Measurements from ENCODE around the gene ZCCHC7. TPM values are rescaled to one million over a fixed set of nuclear protein-coding genes. Genes with fewer than 3 reads are reported as not detected.
"Not testable (repeated sequence)": the region's sequence is repeated elsewhere in the genome, so short reads cannot be mapped to it uniquely, and the experiment has no call there.

The ZCCHC7 gene
- 10 to 100 TPM; 26.1 to 47.1 (median 40.9) TPM for total RNA-seq
- 10 to 100 TPM; 27.9 to 40.3 TPM for polyA plus RNA-seq
- total RNA-seq: 80.1 reads per million, percentile 80 among the genes with 10 or more reads in this experiment

DNA sequence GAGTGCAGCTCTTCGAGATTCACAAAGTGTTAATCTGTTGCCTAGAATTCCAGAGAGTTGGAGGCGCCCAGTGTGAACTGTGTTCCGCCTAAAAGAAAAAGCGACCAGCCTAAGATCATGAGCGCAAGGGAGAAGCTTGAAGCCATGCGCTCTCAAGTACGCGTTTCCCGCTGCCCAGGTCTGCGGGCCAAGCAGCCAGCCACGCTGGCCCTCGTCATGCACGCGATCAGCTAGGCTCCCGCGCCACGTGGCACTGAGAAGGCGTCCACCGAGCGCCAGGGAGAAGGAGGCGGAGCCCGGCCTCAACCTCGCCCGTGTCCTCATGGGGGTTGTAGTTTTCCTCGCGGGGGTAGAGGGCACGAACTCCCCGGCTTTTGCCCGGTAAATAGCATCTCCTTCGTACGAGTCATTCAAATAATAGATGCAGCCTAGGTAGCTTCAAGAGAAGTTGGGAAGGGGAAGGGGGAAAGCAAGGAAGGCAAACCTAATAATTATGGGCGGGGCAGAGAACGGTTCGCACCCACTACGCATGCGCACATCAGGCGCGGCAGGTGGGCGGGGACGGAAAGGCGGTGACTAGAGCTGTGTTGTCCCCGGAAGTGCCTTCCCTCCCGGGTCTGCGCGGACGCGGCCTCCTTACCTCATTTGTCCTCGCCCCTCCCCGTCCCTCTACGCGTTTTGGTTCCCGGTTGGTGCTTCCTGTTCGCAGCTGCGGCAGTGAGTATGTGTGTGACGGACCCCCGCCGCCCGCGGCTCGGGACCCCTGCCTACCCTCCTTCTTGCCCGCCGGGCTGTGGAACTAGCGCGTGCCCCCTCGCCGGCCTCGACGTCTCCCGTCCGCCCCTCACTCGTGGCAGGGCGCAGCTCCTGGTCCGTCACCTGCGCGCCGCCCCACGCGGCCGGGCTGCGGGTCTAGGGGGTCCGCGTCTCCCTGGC lies at the start of gene ZCCHC7:
Gene ZCCHC7 (plus strand): TSS at position 668 of the 936 bp plus-strand sequence.
- CTCF ChIA-PET: interaction anchor here (0.6 to 1.1 kb wide), 3 partner anchors 18 to 45 kb away, joined by 3 read pairs; no protein-coding TSS in a partner anchor
- peaks cover 0 to 6% (median 0%) of the 10 kb centered on the region in 5 donors for H3K36me3 Mint-ChIP-seq
- POLR2A ChIA-PET: interaction anchor here (0.5 to 5.5 kb wide), 20 partner anchors 10 to 301 kb away, joined by 3 to 68 read pairs (median 4); no protein-coding TSS in a partner anchor
- peak; percentile 95 to 99 (median 98) for DNase-seq
- H3K9me3 ChIP-seq (ENCODE audit: control insufficient read depth in 2 of 3, low read length in 3 of 3): no peaks in the 10 kb centered on the region
- H3K4me1 Mint-ChIP-seq: peaks cover 16 to 42% (median 32%) of the 10 kb centered on the region in 7 donors
- intact Hi-C loops (cut with micrococcal nuclease): loop anchor here (1.0 to 10.0 kb wide), 13 partner anchors 26 to 929 kb away; partner anchors contain the start of genes ZBTB5 (in 2 of the 2), CLTA (in 1 of the 2), GRHPR (in 1 of the 2) and POLR1E (in 1 of the 2)
- H3K4me1 ChIP-seq (ENCODE audit: control insufficient read depth in 2 of 2, insufficient read depth in 2 of 2, low read length in 2 of 2): peaks cover 11 to 25% of the 10 kb centered on the region in 2 donors
- no peaks in the 10 kb centered on the region for H3K27me3 ChIP-seq (ENCODE audit: control insufficient read depth in 2 of 2, insufficient read depth in 2 of 2, low read length in 2 of 2)
- H3K9me3 Mint-ChIP-seq: peaks cover 0 to 8% (median 0%) of the 10 kb centered on the region in 11 donors
- H3K4me3 ChIP-seq (ENCODE audit: low read length): peak within 1 kb of the TSS; percentile 93
- peak; percentile 97 for ATAC-seq
- peak within 1 kb of the TSS; percentile 93 to 100 (median 97) for H3K27ac Mint-ChIP-seq
- H3K27me3 Mint-ChIP-seq: no peaks in the 10 kb centered on the region
- H3K4me3 Mint-ChIP-seq: peak within 1 kb of the TSS; percentile 88 to 99 (median 96)
- H3K27ac ChIP-seq (ENCODE audit: low read depth, low read length): peak within 1 kb of the TSS; percentile 100
- H3K36me3 ChIP-seq (ENCODE audit: control insufficient read depth in 2 of 3, insufficient read depth in 3 of 3, low read length in 3 of 3): peaks cover 0 to 5% (median 0%) of the 10 kb centered on the region in 3 experiments

DNA sequence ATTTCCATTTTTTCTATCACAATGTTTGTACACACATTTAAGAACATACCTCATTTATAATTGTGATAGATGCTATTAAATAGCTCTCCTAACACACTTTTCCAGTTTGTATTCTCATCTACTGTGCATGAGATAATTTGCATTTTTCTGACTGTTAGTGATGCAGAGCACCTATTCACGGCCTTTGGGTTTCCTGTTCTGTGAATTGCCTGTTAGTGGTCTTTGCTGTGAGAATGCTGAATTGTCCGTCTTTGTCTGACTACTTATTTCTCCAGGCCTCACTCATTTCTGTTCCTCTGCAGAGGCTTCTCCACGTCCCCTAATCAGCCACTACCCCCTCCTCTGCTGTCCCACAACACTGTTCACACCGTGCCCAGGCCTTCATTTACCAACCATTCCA lies 45.6 kb upstream of the ZCCHC7 start:
- H3K27ac Mint-ChIP-seq; H3K9me3 Mint-ChIP-seq; H3K36me3 Mint-ChIP-seq; H3K36me3 ChIP-seq (ENCODE audit: control insufficient read depth in 2 of 3, insufficient read depth in 3 of 3, low read length in 3 of 3); H3K4me1 ChIP-seq (ENCODE audit: control insufficient read depth in 2 of 2, insufficient read depth in 2 of 2, low read length in 2 of 2); H3K27ac ChIP-seq (ENCODE audit: low read depth, low read length); H3K4me3 ChIP-seq (ENCODE audit: low read length); ATAC-seq; H3K27me3 ChIP-seq (ENCODE audit: control insufficient read depth in 2 of 2, insufficient read depth in 2 of 2, low read length in 2 of 2); H3K9me3 ChIP-seq (ENCODE audit: control insufficient read depth in 2 of 3, low read length in 3 of 3); DNase-seq; H3K4me3 Mint-ChIP-seq: not testable (repeated sequence)
- intact Hi-C loops (cut with micrococcal nuclease): loop anchor here (5.0 kb wide), 3 partner anchors 37 to 518 kb away; partner anchors contain the start of gene TOMM5 (in 1 of the 2)
- peaks cover 0 to 15% (median 9%) of the 10 kb centered on the region in 7 donors for H3K4me1 Mint-ChIP-seq
- ChIA-PET POLR2A (interaction anchor here (0.6 kb wide), 2 partner anchors 72 to 278 kb away, joined by 3 to 4 read pairs; no protein-coding TSS in a partner anchor), CTCF (interaction anchor here (1.0 kb wide), 1 partner anchor 45 kb away, joined by 3 read pairs; no protein-coding TSS in a partner anchor)
- H3K27me3 Mint-ChIP-seq: peaks cover 0 to 14% (median 3%) of the 10 kb centered on the region in 5 donors

DNA sequence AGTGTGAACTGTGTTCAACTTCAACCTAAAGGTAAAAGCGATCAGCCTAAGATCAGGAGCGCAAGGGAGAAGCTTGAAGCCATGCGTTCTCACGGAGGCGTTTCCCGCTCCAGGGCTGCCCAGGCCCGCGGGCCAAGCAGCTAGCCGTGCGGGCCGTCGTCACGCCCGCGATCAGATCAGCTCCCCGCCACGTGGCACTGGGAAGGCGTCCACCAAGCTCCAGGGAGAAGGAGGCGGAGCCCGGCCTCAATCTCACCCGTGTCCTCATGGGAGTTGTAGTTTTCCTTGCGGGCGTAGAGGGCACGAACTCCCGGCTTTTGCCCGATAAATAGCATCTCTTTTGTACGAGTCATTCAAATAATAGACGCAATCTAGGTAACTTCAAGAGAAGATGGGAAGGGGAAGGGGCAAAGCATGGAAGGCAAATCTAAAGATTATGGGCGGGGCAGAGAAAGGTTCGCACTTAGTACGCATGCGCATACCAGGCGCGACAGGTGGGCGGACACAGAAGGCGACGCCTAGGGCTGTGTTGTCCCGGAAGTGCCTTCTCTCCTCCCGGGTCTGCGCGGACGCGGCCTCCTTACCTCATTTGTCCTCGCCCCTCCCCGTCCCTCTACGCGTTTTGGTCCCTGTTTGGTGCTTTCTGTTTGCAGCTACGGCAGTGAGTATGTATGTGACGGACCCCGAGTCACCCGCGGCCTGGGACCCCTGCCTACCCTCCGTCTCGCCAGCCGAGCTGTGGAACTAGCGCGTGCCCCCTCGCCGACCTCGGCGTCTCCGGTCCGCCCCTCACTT lies 40.8 kb upstream of the ZCCHC7 start:
- H3K9me3 ChIP-seq (ENCODE audit: control insufficient read depth in 2 of 3, low read length in 3 of 3): no peaks in the 10 kb centered on the region
- Mint-ChIP-seq H3K4me3 (peak overlapping the region; percentile 89 to 98 (median 95)), H3K36me3 (peaks cover 0 to 15% (median 5%) of the 10 kb centered on the region in 5 donors), H3K27me3 (peaks cover 0 to 10% (median 3%) of the 10 kb centered on the region in 5 donors), H3K27ac (peak overlapping the region; percentile 76 to 99 (median 97)), H3K4me1 (peaks cover 33 to 56% (median 41%) of the 10 kb centered on the region in 7 donors), H3K9me3 (peaks cover 0 to 5% (median 0%) of the 10 kb centered on the region in 11 donors)
- intact Hi-C loops (cut with micrococcal nuclease): loop anchor here (1.0 to 10.0 kb wide), 14 partner anchors 41 to 889 kb away; partner anchors contain the start of genes TOMM5 (in 2 of the 2), ZBTB5 (in 2 of the 2), ZCCHC7 (in 2 of the 2) and CLTA (in 1 of the 2)
- peaks cover 0 to 6% (median 0%) of the 10 kb centered on the region in 3 experiments for H3K36me3 ChIP-seq (ENCODE audit: control insufficient read depth in 2 of 3, insufficient read depth in 3 of 3, low read length in 3 of 3)
- ATAC-seq (peak; percentile 98), DNase-seq (peak; percentile 72 to 96 (median 94))
- ChIA-PET POLR2A (interaction anchor here (0.9 to 6.1 kb wide), 6 partner anchors 16 to 67 kb away, joined by 3 to 68 read pairs (median 4); partner anchors contain the start of gene ZCCHC7), CTCF (interaction anchor here (0.6 to 0.7 kb wide), 2 partner anchors 40 to 525 kb away, joined by 3 to 5 read pairs; no protein-coding TSS in a partner anchor)
- peaks cover 14 to 15% of the 10 kb centered on the region in 2 donors for H3K4me1 ChIP-seq (ENCODE audit: control insufficient read depth in 2 of 2, insufficient read depth in 2 of 2, low read length in 2 of 2)
- H3K4me3 ChIP-seq (ENCODE audit: low read length): peak overlapping the region; percentile 67
- H3K27ac ChIP-seq (ENCODE audit: low read depth, low read length): peak overlapping the region; percentile 99
- H3K27me3 ChIP-seq (ENCODE audit: control insufficient read depth in 2 of 2, insufficient read depth in 2 of 2, low read length in 2 of 2): no peaks in the 10 kb centered on the region

DNA sequence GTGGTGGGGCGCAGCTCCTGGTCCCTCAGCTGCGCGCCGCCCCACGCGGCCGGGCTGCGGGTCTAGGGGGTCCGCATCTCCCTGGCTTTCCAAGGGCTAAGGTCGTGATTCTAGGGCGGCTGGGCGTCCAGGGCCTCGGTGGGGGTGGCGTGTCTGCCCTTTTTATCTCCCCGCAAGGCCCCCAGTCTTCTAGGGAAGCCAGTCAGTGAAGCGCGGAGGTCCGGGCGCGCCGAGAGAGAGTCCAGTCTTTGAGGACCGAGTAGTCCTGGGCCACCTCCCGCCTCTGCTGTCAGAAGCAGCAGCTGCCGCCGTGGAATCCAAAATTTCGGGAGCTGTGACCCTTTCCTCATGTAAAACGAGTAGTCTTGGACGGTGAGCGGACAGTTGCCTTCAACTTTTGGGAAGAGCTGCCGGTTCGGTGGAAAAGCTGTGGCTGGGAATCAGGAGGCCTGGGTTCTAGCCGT lies 40.2 kb upstream of the ZCCHC7 start:
- ChIA-PET CTCF (interaction anchor here (0.6 kb wide), 1 partner anchor 526 kb away, joined by 5 read pairs; no protein-coding TSS in a partner anchor), POLR2A (interaction anchor here (0.6 to 6.1 kb wide), 5 partner anchors 39 to 217 kb away, joined by 3 to 68 read pairs (median 4); partner anchors contain the start of gene ZCCHC7)
- H3K36me3 Mint-ChIP-seq: peaks cover 0 to 21% (median 7%) of the 10 kb centered on the region in 5 donors
- not testable (repeated sequence) for H3K9me3 Mint-ChIP-seq; H3K27me3 ChIP-seq (ENCODE audit: control insufficient read depth in 2 of 2, insufficient read depth in 2 of 2, low read length in 2 of 2); ATAC-seq; H3K36me3 ChIP-seq (ENCODE audit: control insufficient read depth in 2 of 3, insufficient read depth in 3 of 3, low read length in 3 of 3); H3K9me3 ChIP-seq (ENCODE audit: control insufficient read depth in 2 of 3, low read length in 3 of 3); DNase-seq
- peak overlapping the region; percentile 99 for H3K27ac ChIP-seq (ENCODE audit: low read depth, low read length)
- intact Hi-C loops (cut with micrococcal nuclease): loop anchor here (2.0 to 10.0 kb wide), 5 partner anchors 67 to 385 kb away; partner anchors contain the start of gene ZBTB5 (in 1 of the 2)
- H3K27me3 Mint-ChIP-seq: peaks cover 0 to 10% (median 0%) of the 10 kb centered on the region in 5 donors
- peak overlapping the region; percentile 76 to 99 (median 97) for H3K27ac Mint-ChIP-seq
- H3K4me1 ChIP-seq (ENCODE audit: control insufficient read depth in 2 of 2, insufficient read depth in 2 of 2, low read length in 2 of 2): peaks cover 14 to 15% of the 10 kb centered on the region in 2 donors
- peak overlapping the region; percentile 67 for H3K4me3 ChIP-seq (ENCODE audit: low read length)
- peak overlapping the region; percentile 89 to 98 (median 95) for H3K4me3 Mint-ChIP-seq
- H3K4me1 Mint-ChIP-seq: peaks cover 38 to 62% (median 47%) of the 10 kb centered on the region in 7 donors

DNA sequence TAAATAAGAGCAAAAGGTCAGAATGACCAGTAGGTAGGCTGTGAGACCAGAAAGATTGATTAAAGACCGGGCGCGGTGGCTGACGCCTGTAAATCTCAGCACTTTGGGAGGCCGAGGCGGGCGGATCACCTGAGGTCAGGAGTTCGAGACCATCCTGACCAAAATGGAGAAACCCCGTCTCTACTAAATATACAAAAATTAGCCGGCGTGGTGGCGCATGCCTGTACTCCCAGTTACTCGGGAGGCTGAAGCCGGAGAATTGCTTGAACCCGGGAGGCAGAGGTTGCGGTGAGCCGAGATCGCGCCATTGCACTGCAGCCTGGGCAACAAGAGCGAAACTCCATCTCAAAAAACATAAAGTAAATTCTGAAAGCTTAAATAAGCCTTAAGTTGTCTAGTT lies 38.9 kb upstream of the ZCCHC7 start:
- intact Hi-C loops (cut with micrococcal nuclease): loop anchor here (2.0 to 10.0 kb wide), 5 partner anchors 65 to 383 kb away; partner anchors contain the start of gene ZBTB5 (in 1 of the 2)
- peaks cover 0 to 31% (median 13%) of the 10 kb centered on the region in 5 donors for H3K36me3 Mint-ChIP-seq
- not testable (repeated sequence) for DNase-seq; H3K27me3 ChIP-seq (ENCODE audit: control insufficient read depth in 2 of 2, insufficient read depth in 2 of 2, low read length in 2 of 2); H3K27me3 Mint-ChIP-seq; H3K9me3 ChIP-seq (ENCODE audit: control insufficient read depth in 2 of 3, low read length in 3 of 3); H3K9me3 Mint-ChIP-seq; ATAC-seq; H3K27ac ChIP-seq (ENCODE audit: low read depth, low read length); H3K36me3 ChIP-seq (ENCODE audit: control insufficient read depth in 2 of 3, insufficient read depth in 3 of 3, low read length in 3 of 3)
- peak overlapping the region in 6 of 9 donors; percentile 26 to 99 (median 86) for H3K27ac Mint-ChIP-seq
- peak overlapping the region; percentile 67 for H3K4me3 ChIP-seq (ENCODE audit: low read length)
- H3K4me3 Mint-ChIP-seq: peak overlapping the region; percentile 89 to 98 (median 95)
- peaks cover 40 to 76% (median 52%) of the 10 kb centered on the region in 7 donors for H3K4me1 Mint-ChIP-seq
- ChIA-PET POLR2A (interaction anchor here (0.7 to 6.1 kb wide), 2 partner anchors 38 to 794 kb away, joined by 3 to 68 read pairs; partner anchors contain the start of gene ZCCHC7), CTCF (interaction anchor here (0.6 kb wide), 1 partner anchor 19 kb away, joined by 7 read pairs; no protein-coding TSS in a partner anchor)
- H3K4me1 ChIP-seq (ENCODE audit: control insufficient read depth in 2 of 2, insufficient read depth in 2 of 2, low read length in 2 of 2): peaks cover 14 to 15% of the 10 kb centered on the region in 2 donors
